ENCODE measurements around the gene ATP11C. TPM values are rescaled to one million over a fixed set of nuclear protein-coding genes. Genes with fewer than 3 reads are reported as not detected.

The ATP11C gene
- polyA plus RNA-seq, 1 donor (not counting 4 experiments of a cell fraction or from before 2014, with no cell fraction given), result 14.0 TPM

- H3K36me3 ChIP-seq (ENCODE audit: control insufficient read depth in 2 of 2, extremely low read depth in 1 of 2, insufficient read depth in 2 of 2, low read length in 2 of 2), result no peaks in the 10 kb centered on the region
- TF ChIP-seq, protein P1, sequence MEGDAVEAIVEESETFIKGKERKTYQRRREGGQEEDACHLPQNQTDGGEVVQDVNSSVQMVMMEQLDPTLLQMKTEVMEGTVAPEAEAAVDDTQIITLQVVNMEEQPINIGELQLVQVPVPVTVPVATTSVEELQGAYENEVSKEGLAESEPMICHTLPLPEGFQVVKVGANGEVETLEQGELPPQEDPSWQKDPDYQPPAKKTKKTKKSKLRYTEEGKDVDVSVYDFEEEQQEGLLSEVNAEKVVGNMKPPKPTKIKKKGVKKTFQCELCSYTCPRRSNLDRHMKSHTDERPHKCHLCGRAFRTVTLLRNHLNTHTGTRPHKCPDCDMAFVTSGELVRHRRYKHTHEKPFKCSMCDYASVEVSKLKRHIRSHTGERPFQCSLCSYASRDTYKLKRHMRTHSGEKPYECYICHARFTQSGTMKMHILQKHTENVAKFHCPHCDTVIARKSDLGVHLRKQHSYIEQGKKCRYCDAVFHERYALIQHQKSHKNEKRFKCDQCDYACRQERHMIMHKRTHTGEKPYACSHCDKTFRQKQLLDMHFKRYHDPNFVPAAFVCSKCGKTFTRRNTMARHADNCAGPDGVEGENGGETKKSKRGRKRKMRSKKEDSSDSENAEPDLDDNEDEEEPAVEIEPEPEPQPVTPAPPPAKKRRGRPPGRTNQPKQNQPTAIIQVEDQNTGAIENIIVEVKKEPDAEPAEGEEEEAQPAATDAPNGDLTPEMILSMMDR (optimal IDR thresholded peaks at IDR 0.05 in 1 of 3, IDR thresholded peaks at IDR 0.05 in 1 of 3, conservative IDR thresholded peaks at IDR 0.05 in 1 of 3; ENCODE audit: extremely low read depth in 1 of 3, insufficient read depth in 2 of 3, low read length in 3 of 3), result no peak
- no peak for TF ChIP-seq EZH2 (IDR thresholded peaks at IDR 0.05; ENCODE audit: low read length)
- H3K79me2 ChIP-seq (ENCODE audit: control insufficient read depth, insufficient read depth, low read length), result no peaks in the 10 kb centered on the region
- dilution Hi-C loops (cut with MboI; ENCODE audit: extremely low pct_ligation_motif_present, low sequenced_read_pairs), result no loop called here
- H3K27me3 ChIP-seq (ENCODE audit: control insufficient read depth, extremely low read depth, insufficient read depth, low read length), result no peaks in the 10 kb centered on the region
- no peak overlapping the region for H2AFZ ChIP-seq (ENCODE audit: control insufficient read depth, low read length)
- no peak overlapping the region for H3K4me2 ChIP-seq (ENCODE audit: control insufficient read depth, extremely low read depth, insufficient read depth, low read depth, low read length)
- no peaks in the 10 kb centered on the region for H3K4me1 ChIP-seq (ENCODE audit: control insufficient read depth, extremely low read depth, insufficient read depth, low read length)
- no peaks in the 10 kb centered on the region for H4K20me1 ChIP-seq (ENCODE audit: control insufficient read depth, extremely low read depth, insufficient read depth, low read length)
- H3K4me3 ChIP-seq (ENCODE audit: control insufficient read depth in 2 of 3, extremely low read depth in 1 of 3, insufficient read depth in 2 of 3, low read depth in 1 of 3, low read length in 3 of 3), result no peak overlapping the region
- no peaks in the 10 kb centered on the region for H3K9me1 ChIP-seq (ENCODE audit: control insufficient read depth, extremely low read depth, insufficient read depth, low read length)
- no peak for FAIRE-seq
- no peaks in the 10 kb centered on the region for H3K9me3 ChIP-seq (ENCODE audit: control insufficient read depth, low read depth, low read length)
- H3K9ac ChIP-seq (ENCODE audit: control insufficient read depth, extremely low read depth, insufficient read depth, low read length), result no peak overlapping the region
- DNase-seq (ENCODE audit: low read depth, low spot score), result no peak
- no peak overlapping the region for H3K27ac ChIP-seq (ENCODE audit: control insufficient read depth, insufficient read depth, low read length)
Observed at GRCh38 chrX:139811942-139812629, 120.8 kb downstream of the ATP11C start.

DNA sequence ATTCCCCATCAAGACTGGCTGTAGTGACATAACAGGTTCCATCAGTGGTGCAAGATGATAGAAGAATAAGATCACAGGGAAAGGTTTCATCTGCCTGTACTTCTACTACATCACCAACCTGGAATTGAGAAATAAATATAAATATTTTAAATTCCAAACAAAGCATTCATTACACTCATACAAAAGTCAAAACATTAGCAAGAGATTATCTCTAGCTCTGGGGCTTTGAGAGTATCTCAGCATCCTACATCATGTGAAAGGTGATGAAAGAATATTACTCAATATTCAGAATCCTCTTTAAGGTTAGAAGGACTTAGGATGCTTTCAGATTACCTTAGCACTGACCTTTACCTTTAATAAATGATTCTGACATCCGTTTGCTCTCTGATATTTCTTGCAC, 128.4 kb downstream of the ATP11C start:
- H3K4me1 ChIP-seq (ENCODE audit: control insufficient read depth, extremely low read depth, insufficient read depth, low read length), result no peaks in the 10 kb centered on the region
- TF ChIP-seq, protein P1 (optimal IDR thresholded peaks at IDR 0.05 in 1 of 3, IDR thresholded peaks at IDR 0.05 in 1 of 3, conservative IDR thresholded peaks at IDR 0.05 in 1 of 3; ENCODE audit: extremely low read depth in 1 of 3, insufficient read depth in 2 of 3, low read length in 3 of 3), result no peak
- no peak for TF ChIP-seq EZH2 (IDR thresholded peaks at IDR 0.05; ENCODE audit: low read length)
- H3K4me3 ChIP-seq (ENCODE audit: control insufficient read depth in 2 of 3, extremely low read depth in 1 of 3, insufficient read depth in 2 of 3, low read depth in 1 of 3, low read length in 3 of 3), result no peak overlapping the region
- H4K20me1 ChIP-seq (ENCODE audit: control insufficient read depth, extremely low read depth, insufficient read depth, low read length), result no peaks in the 10 kb centered on the region
- no peak for FAIRE-seq
- no peak overlapping the region for H3K27ac ChIP-seq (ENCODE audit: control insufficient read depth, insufficient read depth, low read length)
- DNase-seq (ENCODE audit: low read depth, low spot score), result no peak
- H3K9me3 ChIP-seq (ENCODE audit: control insufficient read depth, low read depth, low read length), result no peaks in the 10 kb centered on the region
- no peaks in the 10 kb centered on the region for H3K9me1 ChIP-seq (ENCODE audit: control insufficient read depth, extremely low read depth, insufficient read depth, low read length)
- no peak overlapping the region for H3K9ac ChIP-seq (ENCODE audit: control insufficient read depth, extremely low read depth, insufficient read depth, low read length)
- dilution Hi-C loops (cut with MboI; ENCODE audit: extremely low pct_ligation_motif_present, low sequenced_read_pairs), result no loop called here
- H3K4me2 ChIP-seq (ENCODE audit: control insufficient read depth, extremely low read depth, insufficient read depth, low read depth, low read length), result no peak overlapping the region
- no peaks in the 10 kb centered on the region for H3K27me3 ChIP-seq (ENCODE audit: control insufficient read depth, extremely low read depth, insufficient read depth, low read length)
- no peaks in the 10 kb centered on the region for H3K36me3 ChIP-seq (ENCODE audit: control insufficient read depth in 2 of 2, extremely low read depth in 1 of 2, insufficient read depth in 2 of 2, low read length in 2 of 2)
- H3K79me2 ChIP-seq (ENCODE audit: control insufficient read depth, insufficient read depth, low read length), result no peaks in the 10 kb centered on the region
- H2AFZ ChIP-seq (ENCODE audit: control insufficient read depth, low read length), result no peak overlapping the region

Measured in keratinocyte (primary cell).